Activated T-helper 1 cell treated with anti-CD3 and anti-CD28 coated beads, Interleukin-2, amount 50 U/mL, for 16 hours (primary cell): Measurements from ENCODE around the gene PPP1R10.
A peak's percentile ranks its signal among the peaks of the same experiment; 100 is the strongest.
"Not testable (repeated sequence)": the region's sequence is repeated elsewhere in the genome, so short reads cannot be mapped to it uniquely, and the experiment has no call there.

Experiments used
- DNase-seq, 2 donors: peaks; one replicate each; pipeline ENCODE4 v3.0.0-alpha.2; 2020; ENCODE audit warnings: low read depth in 1 of 2, low spot score in 1 of 2

The PPP1R10 gene

GRCh38 chr6:30616811-30617564 lies at the start of gene PPP1R10:
TSS of gene PPP1R10 (minus strand) at chr6:30617243. CDS start at chr6:30609944, 7,299 bp downstream.
- peak; percentile 92 to 96 for DNase-seq

- DNase-seq: not testable (repeated sequence)
These were observed 49.3 kb upstream of the PPP1R10 start for GRCh38 chr6:30666300-30666699.

- DNase-seq: no peak
These were observed 48.1 kb upstream of the PPP1R10 start for GRCh38 chr6:30664994-30665767.

- DNase-seq: not testable (repeated sequence)
These were observed 40.9 kb upstream of the PPP1R10 start for GRCh38 chr6:30657922-30658321.

- DNase-seq: no peak
These were observed 40.4 kb upstream of the PPP1R10 start for GRCh38 chr6:30657454-30657853.

- DNase-seq: no peak
These were observed 39.5 kb upstream of the PPP1R10 start for GRCh38 chr6:30656513-30656912.

GRCh38 chr6:30655743-30656094 lies 38.7 kb upstream of the PPP1R10 start:
- no peak for DNase-seq

GRCh38 chr6:30654798-30655742 lies 38.0 kb upstream of the PPP1R10 start:
- no peak for DNase-seq

- DNase-seq: no peak
These were observed 34.1 kb upstream of the PPP1R10 start for GRCh38 chr6:30651143-30651542.

- peak; percentile 44 to 64 for DNase-seq
These were observed 30.4 kb upstream of the PPP1R10 start for GRCh38 chr6:30647242-30648116.

GRCh38 chr6:30646450-30647241 lies 29.6 kb upstream of the PPP1R10 start, which contains the start of gene C6orf136:
TSS of gene C6orf136 (plus strand) at chr6:30647133. CDS start at chr6:30647232, 99 bp downstream.
- peak; percentile 83 to 91 for DNase-seq

GRCh38 chr6:30645989-30646388 lies 28.9 kb upstream of the PPP1R10 start:
- DNase-seq: no peak

- no peak for DNase-seq
These were observed 27.7 kb upstream of the PPP1R10 start for GRCh38 chr6:30644769-30645168.

GRCh38 chr6:30643656-30644055 lies 26.6 kb upstream of the PPP1R10 start:
- DNase-seq: no peak

GRCh38 chr6:30641048-30641447 lies 24.0 kb upstream of the PPP1R10 start:
- no peak for DNase-seq

- DNase-seq: no peak
These were observed 23.4 kb upstream of the PPP1R10 start for GRCh38 chr6:30640481-30640880.

GRCh38 chr6:30635834-30636233 lies 18.8 kb upstream of the PPP1R10 start:
- no peak for DNase-seq

GRCh38 chr6:30626484-30627366 lies 9.7 kb upstream of the PPP1R10 start, which contains the start of gene ATAT1:
TSS of gene ATAT1 (plus strand) at chr6:30626874.
- peak; percentile 76 to 81 for DNase-seq
